Colonic mucosa (tissue), 4 donors: ENCODE data around the gene RNF8. TPM values are rescaled to one million over a fixed set of nuclear protein-coding genes. Genes with fewer than 3 reads are reported as not detected.

Experiments used
- DNase-seq: peaks from one replicate; pipeline ENCODE4 v3.0.0-alpha.2; 2020
- H3K27ac ChIP-seq: fragments of 200-600 bp; one replicate; pipeline ENCODE4 v1.8.0; 2021
- H3K27me3 ChIP-seq: fragments of 200-600 bp; one replicate; pipeline ENCODE4 v1.8.0; 2021
- H3K36me3 ChIP-seq: fragments of 200-600 bp; one replicate; pipeline ENCODE4 v1.8.0; 2021
- H3K4me1 ChIP-seq: fragments of 200-600 bp; one replicate; pipeline ENCODE4 v1.8.0; 2021; ENCODE audit warnings: mild to moderate bottlenecking
- H3K4me3 ChIP-seq: fragments of 200-600 bp; one replicate; pipeline ENCODE4 v1.8.0; 2021
- H3K9ac ChIP-seq, 2 donors: one replicate each; pipeline ENCODE4 v1.7.0; 2013; ENCODE audit warnings: control low read depth in 2 of 2, low read depth in 2 of 2, low read length in 2 of 2
- H3K9me3 ChIP-seq: fragments of 200-600 bp; one replicate; pipeline ENCODE4 v1.8.0; 2021
- intact Hi-C: fragments of 100-400 bp; cut with DNase I; formaldehyde crosslinking; loops from one replicate; pipeline ENCODE4 v1.14.1; 2022
- total RNA-seq, 2 donors: library from RNA; stranded (reverse); fragmentation: NEBNext Ultra II Directional in 1 of 2; extraction: Animal tissue kit (Norgen Biotek cat#: 25700) in 1 of 2; gene quantifications; one replicate each; pipeline ENCODE4 v1.2.1, GENCODE V29; 2021
- TF ChIP-seq, protein P1 (sequence below): fragments of 200-600 bp; IDR thresholded peaks from one replicate; pipeline ENCODE4 v1.8.0; 2022; ENCODE audit warnings: antibody characterized with exemption, mild to moderate bottlenecking
- donor health status: healthy.
- donor health status: DM: no; HTN: no; CAD: no.
- donor health status: DM: no; HTN: no; CAD: no.

RNF8 gene
- total RNA-seq, 2 donors from 2014 or later = 12.2 to 17.3 TPM

- no peak overlapping the region for H3K9ac ChIP-seq
- intact Hi-C loops = no loop called here
Observed at GRCh38 chr6:37308069-37308815, 45.5 kb upstream of the RNF8 start.

DNA sequence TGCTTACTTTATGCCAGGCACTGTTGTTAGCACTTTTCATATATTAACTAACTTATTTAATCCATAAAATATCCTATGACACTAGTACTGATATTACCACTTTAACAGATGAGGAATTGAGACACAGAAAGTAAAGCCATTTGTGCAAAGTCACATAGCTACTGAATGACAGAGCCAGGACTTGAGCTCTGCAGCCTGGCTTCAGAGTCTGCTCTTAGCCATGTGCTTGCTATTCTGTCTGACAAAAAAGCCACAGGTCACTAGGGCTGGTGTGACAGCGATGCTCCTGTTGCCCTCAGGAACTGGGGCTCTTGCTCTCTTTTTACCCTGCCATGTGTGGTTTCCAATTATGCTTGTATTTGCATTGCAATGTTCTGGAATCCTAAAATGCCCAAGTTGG is 44.7 kb upstream of the RNF8 start:
- Histone ChIP-seq H3K27ac (no peak overlapping the region), H3K36me3 (no peaks in the 10 kb centered on the region), H3K27me3 (no peaks in the 10 kb centered on the region), H3K9me3 (no peaks in the 10 kb centered on the region), H3K9ac (no peak overlapping the region), H3K4me3 (no peak overlapping the region), H3K4me1 (no peaks in the 10 kb centered on the region)
- no peak for DNase-seq
- TF ChIP-seq, protein P1, sequence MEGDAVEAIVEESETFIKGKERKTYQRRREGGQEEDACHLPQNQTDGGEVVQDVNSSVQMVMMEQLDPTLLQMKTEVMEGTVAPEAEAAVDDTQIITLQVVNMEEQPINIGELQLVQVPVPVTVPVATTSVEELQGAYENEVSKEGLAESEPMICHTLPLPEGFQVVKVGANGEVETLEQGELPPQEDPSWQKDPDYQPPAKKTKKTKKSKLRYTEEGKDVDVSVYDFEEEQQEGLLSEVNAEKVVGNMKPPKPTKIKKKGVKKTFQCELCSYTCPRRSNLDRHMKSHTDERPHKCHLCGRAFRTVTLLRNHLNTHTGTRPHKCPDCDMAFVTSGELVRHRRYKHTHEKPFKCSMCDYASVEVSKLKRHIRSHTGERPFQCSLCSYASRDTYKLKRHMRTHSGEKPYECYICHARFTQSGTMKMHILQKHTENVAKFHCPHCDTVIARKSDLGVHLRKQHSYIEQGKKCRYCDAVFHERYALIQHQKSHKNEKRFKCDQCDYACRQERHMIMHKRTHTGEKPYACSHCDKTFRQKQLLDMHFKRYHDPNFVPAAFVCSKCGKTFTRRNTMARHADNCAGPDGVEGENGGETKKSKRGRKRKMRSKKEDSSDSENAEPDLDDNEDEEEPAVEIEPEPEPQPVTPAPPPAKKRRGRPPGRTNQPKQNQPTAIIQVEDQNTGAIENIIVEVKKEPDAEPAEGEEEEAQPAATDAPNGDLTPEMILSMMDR = no peak
- intact Hi-C loops = no loop called here

More at GRCh38 chr6:37308069-37308815, 45.5 kb upstream of the RNF8 start:
- DNase-seq = no peak
- TF ChIP-seq, protein P1 = no peak
- Histone ChIP-seq H3K36me3 (no peaks in the 10 kb centered on the region), H3K27me3 (no peaks in the 10 kb centered on the region), H3K4me3 (no peak overlapping the region), H3K27ac (no peak overlapping the region), H3K9me3 (no peaks in the 10 kb centered on the region), H3K4me1 (no peaks in the 10 kb centered on the region)

GRCh38 chr6:37309692-37310091 is 44.1 kb upstream of the RNF8 start:
- TF ChIP-seq, protein P1 = no peak
- no peak for DNase-seq
- H3K9ac ChIP-seq = no peak overlapping the region
- H3K27me3 ChIP-seq = no peaks in the 10 kb centered on the region
- H3K4me3 ChIP-seq = no peak overlapping the region
- H3K4me1 ChIP-seq = no peaks in the 10 kb centered on the region
- H3K9me3 ChIP-seq = no peaks in the 10 kb centered on the region
- H3K27ac ChIP-seq = no peak overlapping the region
- intact Hi-C loops = no loop called here
- H3K36me3 ChIP-seq = no peaks in the 10 kb centered on the region

DNA sequence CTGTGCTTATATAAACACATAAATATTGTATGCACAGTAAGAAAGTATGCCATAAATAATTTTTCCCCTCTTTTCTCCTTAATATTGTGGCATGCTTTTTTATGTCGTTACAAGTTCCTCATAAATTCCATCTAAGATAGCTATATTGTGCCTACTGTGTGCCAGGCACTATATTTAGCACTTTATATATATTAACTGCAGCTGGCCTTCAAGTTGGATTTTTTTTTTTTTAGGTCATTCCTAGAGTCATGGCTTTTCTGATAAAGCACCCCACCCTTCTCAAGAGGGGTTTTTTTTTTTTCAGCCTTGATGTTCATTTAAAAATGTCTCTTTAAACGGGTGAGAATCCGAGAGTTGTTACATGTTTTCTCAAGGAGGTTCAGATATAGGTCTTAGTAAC is 42.8 kb upstream of the RNF8 start:
- Histone ChIP-seq H3K27ac (no peak overlapping the region), H3K4me1 (no peaks in the 10 kb centered on the region), H3K36me3 (peaks cover 6% of the 10 kb centered on the region), H3K4me3 (no peak overlapping the region), H3K9me3 (no peaks in the 10 kb centered on the region), H3K27me3 (no peaks in the 10 kb centered on the region), H3K9ac (no peak overlapping the region)
- DNase-seq = no peak
- TF ChIP-seq, protein P1 = no peak
- intact Hi-C loops = no loop called here

- intact Hi-C loops = no loop called here
- H3K27ac ChIP-seq = no peak overlapping the region
- no peak overlapping the region for H3K9ac ChIP-seq
- H3K4me3 ChIP-seq = no peak overlapping the region
- H3K36me3 ChIP-seq = peaks cover 6% of the 10 kb centered on the region
- no peaks in the 10 kb centered on the region for H3K9me3 ChIP-seq
- TF ChIP-seq, protein P1 = no peak
- no peak for DNase-seq
- no peaks in the 10 kb centered on the region for H3K27me3 ChIP-seq
- no peaks in the 10 kb centered on the region for H3K4me1 ChIP-seq
Observed at GRCh38 chr6:37311741-37312473, 41.9 kb upstream of the RNF8 start.
